HEK293 (cell line): ENCODE measurements around the gene ILF3.

Experiments
- AEBP2 ChIP-seq: fragments of 450-650 bp; formaldehyde crosslinking; IDR thresholded peaks from 2 replicates; pipeline ENCODE4 v1.5.1; 2016; ENCODE audit warnings: missing biosample characterization, missing genetic modification characterization, borderline replicate concordance
- GFI1B ChIP-seq: fragments of 450-650 bp; formaldehyde crosslinking; IDR thresholded peaks from 2 replicates; pipeline ENCODE4 v1.5.1; 2016; ENCODE audit warnings: missing biosample characterization, missing genetic modification characterization
- INSM2 ChIP-seq: fragments of 450-650 bp; formaldehyde crosslinking; IDR thresholded peaks from 2 replicates; pipeline ENCODE4 v1.5.1; 2016; ENCODE audit warnings: missing biosample characterization, missing genetic modification characterization
- MEIS1 ChIP-seq: sonication (generic); formaldehyde crosslinking; IDR thresholded peaks from 2 replicates; pipeline ENCODE4 v1.8.1; 2022; ENCODE audit warnings: missing genetic modification reagents, mild to moderate bottlenecking, borderline replicate concordance
- PATZ1 ChIP-seq: fragments of 450-650 bp; formaldehyde crosslinking; IDR thresholded peaks from 2 replicates; pipeline ENCODE4 v1.5.1; 2016; ENCODE audit warnings: missing biosample characterization, missing genetic modification characterization
- SP7 ChIP-seq: fragments of 450-650 bp; formaldehyde crosslinking; IDR thresholded peaks from 2 replicates; pipeline ENCODE4 v1.5.1; 2016; ENCODE audit warnings: missing biosample characterization, missing genetic modification characterization
- ZBTB20 ChIP-seq: fragments of 450-650 bp; formaldehyde crosslinking; IDR thresholded peaks from 2 replicates; pipeline ENCODE4 v1.5.1; 2016; ENCODE audit warnings: missing biosample characterization, missing genetic modification characterization
- ZBTB26 ChIP-seq: fragments of 450-650 bp; formaldehyde crosslinking; optimal IDR thresholded peaks from 2 replicates; pipeline ENCODE3; 2016; ENCODE audit warnings: missing biosample characterization, mild to moderate bottlenecking, missing genetic modification characterization
- ZBTB7A ChIP-seq: fragments of 450-650 bp; formaldehyde crosslinking; IDR thresholded peaks from 2 replicates; pipeline ENCODE4 v1.5.1; 2016; ENCODE audit warnings: low read depth, missing biosample characterization, missing genetic modification characterization
- ZNF211 ChIP-seq: fragments of 450-650 bp; formaldehyde crosslinking; IDR thresholded peaks from 2 replicates; pipeline ENCODE4 v1.5.1; 2016; ENCODE audit warnings: low read depth, missing biosample characterization, missing genetic modification characterization
- ZNF274 ChIP-seq, 2 experiments: fragments of 200-500 bp in 1 of 2; fragments of 450-650 bp in 1 of 2; sonication (Bioruptor generic) in 1 of 2; formaldehyde crosslinking in 1 of 2; IDR thresholded peaks; 2 replicates each; pipeline versions ENCODE4 v1.5.1 to v1.6.1; 2014 to 2016; ENCODE audit warnings: borderline replicate concordance in 1 of 2, inconsistent platforms in 1 of 2, low read length in 1 of 2, missing biosample characterization in 1 of 2, missing genetic modification characterization in 1 of 2
- ZNF398 ChIP-seq: fragments of 450-650 bp; formaldehyde crosslinking; IDR thresholded peaks from 2 replicates; pipeline ENCODE4 v1.5.1; 2017; ENCODE audit warnings: missing biosample characterization, missing genetic modification characterization
- ZNF404 ChIP-seq: fragments of 450-650 bp; formaldehyde crosslinking; IDR thresholded peaks from 2 replicates; pipeline ENCODE4 v1.5.1; 2017; ENCODE audit warnings: missing biosample characterization, missing genetic modification characterization
- ZNF514 ChIP-seq: fragments of 450-650 bp; formaldehyde crosslinking; IDR thresholded peaks from 2 replicates; pipeline ENCODE4 v1.5.1; 2016; ENCODE audit warnings: missing biosample characterization, missing genetic modification characterization
- ZNF580 ChIP-seq: fragments of 450-650 bp; formaldehyde crosslinking; IDR thresholded peaks from 2 replicates; pipeline ENCODE4 v1.5.1; 2016; ENCODE audit warnings: missing biosample characterization, missing genetic modification characterization
- ZNF626 ChIP-seq: fragments of 450-650 bp; sonication (Bioruptor Pico); formaldehyde crosslinking; IDR thresholded peaks from 2 replicates; pipeline ENCODE4 v1.5.1; 2018; ENCODE audit warnings: missing biosample characterization, missing genetic modification characterization, inconsistent platforms
- ZNF660 ChIP-seq: fragments of 450-650 bp; IDR thresholded peaks from 2 replicates; pipeline ENCODE4 v1.5.1; 2018; ENCODE audit warnings: missing biosample characterization, mild to moderate bottlenecking, missing genetic modification characterization
- ZNF704 ChIP-seq: fragments of 450-650 bp; formaldehyde crosslinking; IDR thresholded peaks from 2 replicates; pipeline ENCODE4 v1.5.1; 2016; ENCODE audit warnings: missing biosample characterization, missing genetic modification characterization
- ZNF777 ChIP-seq: fragments of 450-650 bp; formaldehyde crosslinking; IDR thresholded peaks from 2 replicates; pipeline ENCODE4 v1.5.1; 2017; ENCODE audit warnings: missing biosample characterization, missing genetic modification characterization, borderline replicate concordance
- ZNF791 ChIP-seq: fragments of 450-650 bp; formaldehyde crosslinking; IDR thresholded peaks from 2 replicates; pipeline ENCODE4 v1.5.1; 2016; ENCODE audit warnings: missing biosample characterization, missing genetic modification characterization
- ZSCAN16 ChIP-seq: fragments of 450-650 bp; formaldehyde crosslinking; IDR thresholded peaks from 2 replicates; pipeline ENCODE4 v1.5.1; 2016; ENCODE audit warnings: missing biosample characterization, missing genetic modification characterization
- ZSCAN18 ChIP-seq: fragments of 450-650 bp; formaldehyde crosslinking; IDR thresholded peaks from 2 replicates; pipeline ENCODE4 v1.5.1; 2016; ENCODE audit warnings: missing biosample characterization, missing genetic modification characterization
- ZSCAN4 ChIP-seq: fragments of 450-650 bp; formaldehyde crosslinking; IDR thresholded peaks from 2 replicates; pipeline ENCODE4 v1.5.1; 2017; ENCODE audit warnings: missing biosample characterization, missing genetic modification characterization

Gene ILF3

GRCh38 chr19:10654610-10655456 is 687 bp downstream of the ILF3 start (continued):
- TF ChIP-seq ZNF398 (tag by site-specific recombination), result peak; percentile 81
- no peak for TF ChIP-seq ZNF791
- 0 out of 2 replicates have a peak, but pooled peaks have one; percentile 44 for TF ChIP-seq ZSCAN16 (tag by site-specific recombination)
- TF ChIP-seq PATZ1 (tag by site-specific recombination), result peak; percentile 30
- no peak for TF ChIP-seq ZNF274 (IDR thresholded peaks at IDR 0.05; ENCODE audit: low read length)
- TF ChIP-seq ZNF274 (tag by site-specific recombination; IDR thresholded peaks at IDR 0.05; ENCODE audit: borderline replicate concordance), result no peak
- no peak for TF ChIP-seq AEBP2
- TF ChIP-seq INSM2 (tag by site-specific recombination), result no peak
- no peak for TF ChIP-seq ZNF211 (tag by site-specific recombination)
- TF ChIP-seq ZBTB20 (tag by site-specific recombination), result peak; percentile 31
- TF ChIP-seq GFI1B (tag by site-specific recombination), result no peak
- TF ChIP-seq ZBTB7A (tag by site-specific recombination), result peak; percentile 21; the same call in 1 of the 2 replicates
- TF ChIP-seq MEIS1 (CRISPR knock-in tag), result no peak
- TF ChIP-seq ZNF704 (tag by site-specific recombination), result no peak
- TF ChIP-seq ZNF777 (tag by site-specific recombination), result no peak
- 0 out of 2 replicates have a peak, but pooled peaks have one; percentile 4 for TF ChIP-seq ZNF660
- no peak for TF ChIP-seq ZSCAN4 (tag by site-specific recombination)
- TF ChIP-seq ZBTB26, result peak; percentile 85
- no peak for TF ChIP-seq ZSCAN18 (tag by site-specific recombination)
- TF ChIP-seq ZNF514 (tag by site-specific recombination), result no peak
- no peak for TF ChIP-seq ZNF626 (tag by site-specific recombination)
- no peak for TF ChIP-seq ZNF580 (tag by site-specific recombination)
- no peak for TF ChIP-seq ZNF404 (tag by site-specific recombination)
- no peak for TF ChIP-seq SP7 (tag by site-specific recombination)
